Activated CD4-positive, alpha-beta T cell treated with anti-CD3 and anti-CD28 coated beads for 48 hours (primary cell): ENCODE measurements around the gene GRID2.
"Not testable (repeated sequence)": the region's sequence is repeated elsewhere in the genome, so short reads cannot be mapped to it uniquely, and the experiment has no call there.

Source experiments
- DNase-seq: peaks from one replicate; pipeline ENCODE4 v3.0.0-alpha.2; 2020

GRID2 gene

GRCh38 chr4:92303621-92304027 is at the start of gene GRID2:
Gene GRID2 (plus strand): TSS chr4:92303966.
- no peak for DNase-seq

- DNase-seq: no peak
Observed at GRCh38 chr4:92253986-92254671, 49.6 kb upstream of the GRID2 start.

GRCh38 chr4:92254767-92255442 is 48.9 kb upstream of the GRID2 start:
- DNase-seq: no peak

GRCh38 chr4:92255920-92256244 is 47.9 kb upstream of the GRID2 start:
- no peak for DNase-seq

- DNase-seq: no peak
Observed at GRCh38 chr4:92257931-92258857, 45.6 kb upstream of the GRID2 start.

DNA sequence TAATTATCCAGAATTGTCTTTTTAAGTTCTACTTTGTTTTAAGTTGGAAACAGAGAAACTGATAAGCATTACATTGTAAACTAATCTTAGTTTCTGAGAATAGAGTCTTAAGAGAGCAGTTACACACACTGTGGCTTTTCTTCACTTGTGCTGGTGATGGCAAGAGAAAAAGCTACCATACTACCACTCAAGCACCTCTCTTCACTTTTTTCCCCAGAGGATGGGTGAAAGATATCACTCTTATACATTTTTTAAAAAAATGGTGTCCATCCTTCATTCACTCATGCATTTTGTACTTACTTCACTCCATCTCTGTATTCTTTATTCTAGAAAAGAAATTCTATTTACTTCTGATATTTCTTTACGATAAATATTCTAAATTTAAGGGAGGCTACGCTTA is 42.5 kb upstream of the GRID2 start:
- no peak for DNase-seq

DNA sequence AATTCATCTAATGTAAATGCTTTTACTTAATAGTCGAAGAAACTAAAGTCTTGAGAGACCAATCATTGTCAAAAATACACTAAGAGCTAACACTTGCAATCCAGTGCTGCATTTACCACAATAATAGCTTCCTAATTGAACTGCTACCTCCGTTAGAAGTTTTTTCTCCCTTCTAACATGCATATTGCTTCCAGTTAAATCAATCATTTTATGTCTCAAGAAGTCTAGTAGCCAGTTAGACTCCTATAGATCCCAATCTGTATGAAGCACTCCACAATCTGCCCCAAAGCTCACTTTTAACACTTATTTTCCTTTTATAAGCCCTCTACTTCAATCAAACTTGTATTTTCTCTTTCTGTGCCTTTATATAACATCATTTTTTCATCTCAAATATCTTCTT is 41.4 kb upstream of the GRID2 start:
- no peak for DNase-seq

- no peak for DNase-seq
Observed at GRCh38 chr4:92263010-92263409, 40.8 kb upstream of the GRID2 start.

GRCh38 chr4:92263575-92263974 is 40.2 kb upstream of the GRID2 start:
- DNase-seq: no peak

- DNase-seq: no peak
Observed at GRCh38 chr4:92264163-92264562, 39.6 kb upstream of the GRID2 start.

- no peak for DNase-seq
Observed at GRCh38 chr4:92265021-92265420, 38.7 kb upstream of the GRID2 start.

DNA sequence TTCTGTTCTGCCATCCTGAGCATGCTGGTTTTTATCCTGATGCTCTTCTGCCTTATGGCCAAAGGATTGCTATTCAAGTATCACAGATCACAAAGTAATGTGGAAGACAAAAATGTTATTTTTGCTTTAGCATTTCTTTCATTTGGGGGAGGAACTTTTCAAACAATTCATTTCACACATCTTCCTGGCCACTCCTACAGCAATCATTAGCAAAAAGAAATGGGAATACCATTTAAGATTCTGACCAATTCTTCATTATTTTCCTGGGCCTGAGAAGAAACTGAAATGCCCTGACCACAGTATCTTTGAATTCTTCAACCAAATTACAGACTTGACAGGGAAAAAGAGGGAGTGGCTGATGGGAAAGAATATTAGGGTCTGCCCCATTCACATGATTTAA is 38.0 kb upstream of the GRID2 start:
- no peak for DNase-seq

GRCh38 chr4:92266521-92266920 is 37.2 kb upstream of the GRID2 start:
- DNase-seq: no peak

- no peak for DNase-seq
Observed at GRCh38 chr4:92268642-92269041, 35.1 kb upstream of the GRID2 start.

- DNase-seq: no peak
Observed at GRCh38 chr4:92270908-92271307, 32.9 kb upstream of the GRID2 start.

DNA sequence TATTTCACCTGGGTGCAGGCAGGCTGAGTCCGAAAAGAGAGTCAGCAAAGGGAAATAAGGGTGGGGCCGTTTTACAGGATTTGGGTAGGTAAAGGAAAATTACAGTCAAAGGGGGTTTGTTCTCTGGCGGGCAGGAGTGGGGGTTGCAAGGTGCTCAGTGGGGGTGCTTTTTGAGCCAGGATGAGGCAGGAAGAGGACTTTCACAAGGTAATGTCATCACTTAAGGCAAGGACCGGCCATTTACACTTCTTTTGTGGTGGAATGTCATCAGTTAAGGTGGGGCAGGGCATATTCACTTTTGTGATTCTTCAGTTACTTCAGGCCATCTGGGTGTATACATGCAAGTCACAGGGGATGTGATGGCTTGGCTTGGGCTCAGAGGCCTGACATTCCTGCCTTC is 32.2 kb upstream of the GRID2 start:
- DNase-seq: not testable (repeated sequence)

GRCh38 chr4:92277057-92277881 is 26.5 kb upstream of the GRID2 start:
- not testable (repeated sequence) for DNase-seq

- no peak for DNase-seq
Observed at GRCh38 chr4:92279296-92279695, 24.5 kb upstream of the GRID2 start.

- no peak for DNase-seq
Observed at GRCh38 chr4:92299152-92299551, 4.6 kb upstream of the GRID2 start.

GRCh38 chr4:92304121-92304520 is 355 bp downstream of the GRID2 start:
- DNase-seq: no peak

- DNase-seq: no peak
Observed at GRCh38 chr4:92304606-92305005, 840 bp downstream of the GRID2 start.

GRCh38 chr4:92305148-92305877 is 1.5 kb downstream of the GRID2 start:
- peak; percentile 5 for DNase-seq
